ENCODE results near the gene GRB2. TPM values are rescaled to one million over a fixed set of nuclear protein-coding genes. Genes with fewer than 3 reads are reported as not detected.
A peak's percentile ranks its signal among the peaks of the same experiment; 100 is the strongest.
"Not testable (repeated sequence)": the region's sequence is repeated elsewhere in the genome, so short reads cannot be mapped to it uniquely, and the experiment has no call there.

Gene GRB2
- total RNA-seq, 1 experiment from 2014 or later = 154 TPM

- DNase-seq (ENCODE audit: low read depth, low spot score) = no peak
- in situ Hi-C loops (cut with HindIII; ENCODE audit: low pct_unique_long_range_greater_than_20kb, low sequenced_read_pairs) = no loop called here
These were observed 8.3 kb downstream of the GRB2 start for GRCh38 chr17:75397217-75397616.

DNA sequence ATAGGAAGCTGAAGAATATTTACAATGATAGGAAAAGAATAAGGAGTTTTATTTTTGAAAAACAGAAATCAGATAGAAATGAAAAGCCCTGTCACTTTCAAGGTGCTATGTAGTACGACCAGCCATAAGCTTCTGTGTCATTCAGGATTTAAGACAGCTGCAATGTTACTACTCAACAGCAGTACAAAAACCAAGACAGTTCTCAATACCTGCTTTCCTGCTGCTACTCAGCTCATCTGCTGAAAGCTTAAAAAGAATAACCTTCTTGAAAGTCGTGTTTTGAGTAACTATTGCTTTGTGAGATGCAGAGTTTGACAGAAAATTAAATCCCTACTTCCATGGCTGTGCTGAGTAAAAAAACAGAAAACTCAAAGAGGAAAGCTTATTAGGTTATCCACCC lies 8.7 kb downstream of the GRB2 start:
- in situ Hi-C loops (cut with HindIII; ENCODE audit: low pct_unique_long_range_greater_than_20kb, low sequenced_read_pairs) = no loop called here
- no peak for DNase-seq (ENCODE audit: low read depth, low spot score)

- in situ Hi-C loops (cut with HindIII; ENCODE audit: low pct_unique_long_range_greater_than_20kb, low sequenced_read_pairs) = no loop called here
- DNase-seq (ENCODE audit: low read depth, low spot score) = no peak
These were observed 9.5 kb downstream of the GRB2 start for GRCh38 chr17:75396025-75396424.

DNA sequence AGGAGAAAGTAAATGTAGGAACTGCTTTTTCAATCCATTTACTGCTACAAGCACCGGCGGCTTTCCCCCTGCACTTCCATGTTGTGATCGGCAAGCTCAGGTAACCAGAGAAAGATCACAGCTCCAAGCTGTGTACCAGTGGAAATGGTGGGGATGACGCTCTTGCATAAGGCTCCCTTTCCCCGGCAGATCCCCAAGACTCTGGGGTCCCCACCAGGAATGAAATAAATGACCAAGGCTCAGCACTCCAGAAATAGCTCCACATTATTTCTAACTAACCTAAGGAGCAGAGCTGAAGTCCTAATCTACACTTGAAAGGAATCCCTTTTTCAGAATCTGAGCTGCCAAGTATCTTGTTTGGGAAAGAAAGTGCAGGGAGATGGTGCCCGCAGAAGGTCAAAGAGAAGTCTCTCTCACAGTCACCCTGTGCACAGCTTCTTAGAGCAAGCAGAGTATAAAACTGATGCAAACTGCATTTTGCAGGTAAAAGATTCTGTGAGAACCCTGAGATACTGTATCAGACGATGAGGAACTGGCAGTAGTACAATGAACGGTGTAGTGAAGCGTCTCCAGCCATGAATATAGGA lies 11.1 kb downstream of the GRB2 start:
- in situ Hi-C loops (cut with HindIII; ENCODE audit: low pct_unique_long_range_greater_than_20kb, low sequenced_read_pairs) = no loop called here
- DNase-seq (ENCODE audit: low read depth, low spot score) = no peak

DNA sequence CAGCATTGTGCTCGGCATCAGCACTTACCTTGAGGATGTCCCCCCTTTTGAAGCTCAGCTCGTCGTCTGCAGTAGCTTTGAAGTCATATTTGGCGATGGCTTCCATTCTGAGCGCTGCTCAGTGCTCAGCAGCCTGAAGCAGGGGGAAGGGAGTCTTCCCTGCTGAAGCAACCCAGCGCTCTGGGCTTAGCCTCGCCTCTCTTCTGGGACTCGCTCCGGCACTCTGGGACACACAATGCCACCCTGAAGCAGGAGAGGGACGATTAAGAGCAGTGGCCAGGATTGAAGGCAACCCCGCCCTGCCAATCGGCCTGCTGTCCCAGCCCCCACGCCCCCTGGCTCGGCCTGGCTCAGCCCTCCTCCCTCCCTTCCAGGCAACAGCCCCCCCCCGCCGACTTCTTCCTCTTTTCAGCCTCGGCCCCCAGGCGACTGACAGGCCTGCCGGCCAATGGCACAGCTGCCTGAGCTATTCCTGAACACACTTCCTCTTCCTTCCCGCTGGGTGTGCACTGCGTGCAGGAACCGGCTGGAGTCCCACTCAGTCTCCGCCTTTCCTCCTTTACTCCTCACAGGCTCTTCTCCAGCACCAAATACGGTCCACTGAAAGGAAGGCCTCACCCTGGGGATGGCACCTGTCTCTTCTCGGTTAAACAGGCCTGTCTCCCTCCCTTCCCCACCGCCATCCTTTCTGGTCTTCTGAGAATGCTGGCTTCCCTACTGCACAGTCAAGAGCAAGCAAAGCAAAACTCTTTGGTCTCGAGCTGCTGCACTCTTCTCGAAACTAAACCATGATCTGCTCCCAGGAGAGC lies 11.8 kb downstream of the GRB2 start:
- in situ Hi-C loops (cut with HindIII; ENCODE audit: low pct_unique_long_range_greater_than_20kb, low sequenced_read_pairs) = no loop called here
- DNase-seq (ENCODE audit: low read depth, low spot score) = peak; percentile 99

GRCh38 chr17:75392559-75392958 lies 12.9 kb downstream of the GRB2 start:
- in situ Hi-C loops (cut with HindIII; ENCODE audit: low pct_unique_long_range_greater_than_20kb, low sequenced_read_pairs) = no loop called here
- no peak for DNase-seq (ENCODE audit: low read depth, low spot score)

- in situ Hi-C loops (cut with HindIII; ENCODE audit: low pct_unique_long_range_greater_than_20kb, low sequenced_read_pairs) = no loop called here
- no peak for DNase-seq (ENCODE audit: low read depth, low spot score)
These were observed 14.5 kb downstream of the GRB2 start for GRCh38 chr17:75390982-75391381.

- in situ Hi-C loops (cut with HindIII; ENCODE audit: low pct_unique_long_range_greater_than_20kb, low sequenced_read_pairs) = no loop called here
- no peak for DNase-seq (ENCODE audit: low read depth, low spot score)
These were observed 16.9 kb downstream of the GRB2 start for GRCh38 chr17:75388476-75389030.

- DNase-seq (ENCODE audit: low read depth, low spot score) = no peak
- in situ Hi-C loops (cut with HindIII; ENCODE audit: low pct_unique_long_range_greater_than_20kb, low sequenced_read_pairs) = no loop called here
These were observed 17.7 kb downstream of the GRB2 start for GRCh38 chr17:75387771-75388170.

GRCh38 chr17:75386430-75386829 lies 19.0 kb downstream of the GRB2 start:
- no peak for DNase-seq (ENCODE audit: low read depth, low spot score)
- in situ Hi-C loops (cut with HindIII; ENCODE audit: low pct_unique_long_range_greater_than_20kb, low sequenced_read_pairs) = no loop called here

DNA sequence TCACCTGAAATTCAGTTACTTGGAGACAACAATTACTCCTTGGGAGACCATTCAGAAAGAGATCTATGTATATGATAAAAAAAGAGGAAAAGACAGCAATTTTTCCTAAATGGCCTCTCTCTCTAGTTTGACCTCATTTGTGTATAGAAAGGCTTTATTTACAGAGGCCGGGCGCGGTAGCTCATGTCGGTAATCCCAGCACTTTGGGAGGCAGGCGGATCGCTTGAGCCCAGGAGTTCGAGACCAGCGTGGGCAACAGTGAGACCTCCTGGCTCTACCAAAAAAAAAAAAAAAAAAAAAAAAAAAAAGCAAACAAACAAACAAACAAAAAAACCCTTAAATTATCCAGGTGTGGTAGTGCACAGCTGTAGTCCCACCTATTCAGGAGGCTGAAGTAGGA lies 20.7 kb downstream of the GRB2 start:
- DNase-seq (ENCODE audit: low read depth, low spot score) = no peak
- in situ Hi-C loops (cut with HindIII; ENCODE audit: low pct_unique_long_range_greater_than_20kb, low sequenced_read_pairs) = no loop called here

GRCh38 chr17:75383842-75384195 lies 21.7 kb downstream of the GRB2 start:
- no peak for DNase-seq (ENCODE audit: low read depth, low spot score)
- in situ Hi-C loops (cut with HindIII; ENCODE audit: low pct_unique_long_range_greater_than_20kb, low sequenced_read_pairs) = no loop called here

DNA sequence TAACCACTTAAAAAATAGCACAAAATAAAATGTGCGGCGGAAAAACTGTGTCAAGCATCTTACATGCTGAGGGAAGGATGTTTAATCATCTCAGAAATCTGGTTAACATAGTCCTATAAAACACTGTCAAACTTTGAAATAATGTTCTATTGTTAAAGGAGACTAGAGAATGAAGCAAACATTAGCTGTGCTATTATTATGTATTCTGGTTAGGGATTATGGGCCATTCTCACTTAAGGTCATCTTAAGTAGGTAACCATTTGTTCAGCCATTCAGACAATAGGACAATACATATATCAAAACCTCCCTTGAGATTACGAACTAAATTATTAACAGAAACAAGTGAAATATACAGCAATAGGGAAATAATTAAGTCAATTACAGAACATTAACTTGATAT lies 24.7 kb downstream of the GRB2 start:
- in situ Hi-C loops (cut with HindIII; ENCODE audit: low pct_unique_long_range_greater_than_20kb, low sequenced_read_pairs) = no loop called here

GRCh38 chr17:75380315-75380714 lies 25.2 kb downstream of the GRB2 start:
- in situ Hi-C loops (cut with HindIII; ENCODE audit: low pct_unique_long_range_greater_than_20kb, low sequenced_read_pairs) = no loop called here
- peak; percentile 61 for DNase-seq (ENCODE audit: low read depth, low spot score)

More for the DNA sequence above, 24.7 kb downstream of the GRB2 start:
- no peak for DNase-seq (ENCODE audit: low read depth, low spot score)

DNA sequence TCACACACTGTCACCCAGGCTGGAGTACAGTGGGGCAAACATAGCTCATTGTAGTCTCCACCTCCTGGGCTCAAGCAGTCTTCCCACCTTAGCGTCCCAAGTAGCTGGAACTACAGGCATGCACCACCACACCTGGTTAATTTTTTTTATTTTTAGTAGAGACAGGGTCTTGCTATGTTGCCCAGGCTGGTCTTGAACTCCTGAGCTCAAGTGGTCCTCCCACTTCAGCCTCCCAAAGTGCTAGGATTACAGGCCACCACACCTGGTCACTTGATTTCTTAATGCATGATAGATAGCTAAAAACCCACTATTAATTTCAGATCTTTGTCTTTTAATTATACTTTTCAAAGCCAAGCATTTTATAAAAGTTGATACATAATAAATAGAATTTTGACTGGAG lies 26.1 kb downstream of the GRB2 start:
- DNase-seq (ENCODE audit: low read depth, low spot score); in situ Hi-C loops (cut with HindIII; ENCODE audit: low pct_unique_long_range_greater_than_20kb, low sequenced_read_pairs): not testable (repeated sequence)

GRCh38 chr17:75373280-75373679 lies 32.2 kb downstream of the GRB2 start:
- in situ Hi-C loops (cut with HindIII; ENCODE audit: low pct_unique_long_range_greater_than_20kb, low sequenced_read_pairs) = no loop called here

GRCh38 chr17:75371981-75372380 lies 33.5 kb downstream of the GRB2 start:
- in situ Hi-C loops (cut with HindIII; ENCODE audit: low pct_unique_long_range_greater_than_20kb, low sequenced_read_pairs) = no loop called here
- no peak for DNase-seq (ENCODE audit: low read depth, low spot score)

More at GRCh38 chr17:75373280-75373679, 32.2 kb downstream of the GRB2 start:
- no peak for DNase-seq (ENCODE audit: low read depth, low spot score)

GRCh38 chr17:75371339-75371738 lies 34.1 kb downstream of the GRB2 start:
- no peak for DNase-seq (ENCODE audit: low read depth, low spot score)

GRCh38 chr17:75370286-75370915 lies 35.1 kb downstream of the GRB2 start:
- no peak for DNase-seq (ENCODE audit: low read depth, low spot score)
- in situ Hi-C loops (cut with HindIII; ENCODE audit: low pct_unique_long_range_greater_than_20kb, low sequenced_read_pairs) = no loop called here

More at GRCh38 chr17:75371339-75371738, 34.1 kb downstream of the GRB2 start:
- in situ Hi-C loops (cut with HindIII; ENCODE audit: low pct_unique_long_range_greater_than_20kb, low sequenced_read_pairs) = no loop called here
